SW 1271 (cell line): ENCODE results near the gene ZCWPW2.

ENCODE experiments used
- DNase-seq, 2 experiments: peaks; one replicate each; lab custom pipeline; 2025; lab: John Stamatoyannopoulos, UW

ZCWPW2 gene, protein sequence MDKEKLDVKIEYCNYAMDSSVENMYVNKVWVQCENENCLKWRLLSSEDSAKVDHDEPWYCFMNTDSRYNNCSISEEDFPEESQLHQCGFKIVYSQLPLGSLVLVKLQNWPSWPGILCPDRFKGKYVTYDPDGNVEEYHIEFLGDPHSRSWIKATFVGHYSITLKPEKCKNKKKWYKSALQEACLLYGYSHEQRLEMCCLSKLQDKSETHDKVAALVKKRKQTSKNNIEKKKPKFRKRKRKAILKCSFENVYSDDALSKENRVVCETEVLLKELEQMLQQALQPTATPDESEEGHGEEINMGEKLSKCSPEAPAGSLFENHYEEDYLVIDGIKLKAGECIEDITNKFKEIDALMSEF

DNA sequence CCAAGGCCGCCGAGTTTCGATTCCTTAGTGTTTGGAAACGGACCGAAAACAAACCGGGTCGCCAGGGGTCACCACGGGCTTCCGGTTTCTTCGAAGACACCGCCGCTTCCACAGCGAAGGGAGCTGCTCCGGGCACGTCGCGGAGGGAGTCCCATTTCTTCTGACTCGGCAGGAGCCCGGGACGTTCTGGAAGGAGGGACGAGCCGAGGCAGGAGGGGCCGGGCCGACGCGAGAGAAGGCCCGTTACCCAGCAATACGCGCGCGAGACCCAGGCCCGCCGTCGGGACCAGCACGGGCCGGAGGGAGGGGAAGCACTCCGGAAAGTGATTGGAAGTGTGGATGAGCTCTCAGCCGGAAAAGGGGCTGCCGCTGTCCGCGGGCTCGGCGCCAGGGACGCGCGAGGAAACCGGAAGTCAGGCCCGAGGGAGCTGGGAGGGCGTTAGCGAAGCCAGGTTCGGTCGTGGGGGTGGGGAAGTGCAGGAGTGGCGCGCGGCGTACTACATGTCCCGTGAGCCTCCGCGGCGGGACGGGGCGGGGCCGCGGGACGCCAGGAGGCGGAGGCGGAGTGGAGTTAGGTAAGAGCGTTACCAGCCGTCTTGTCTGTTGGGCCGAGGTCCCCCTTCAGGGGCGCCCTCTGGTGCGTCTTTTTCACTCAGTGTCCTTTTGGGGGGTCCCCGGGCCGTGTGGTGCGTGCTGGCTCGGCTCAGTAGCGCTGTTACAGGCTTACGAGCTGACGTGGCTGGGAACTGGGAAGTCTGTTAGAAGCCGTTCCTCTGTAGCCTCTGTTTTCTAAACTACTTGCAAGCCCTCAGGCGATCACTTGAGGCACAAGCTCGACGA, at the start of gene ZCWPW2, which contains the start of gene AZI2:
TSS of gene ZCWPW2 (plus strand) at position 93 of the 840 bp plus-strand sequence. CDS start 64,348 bp downstream, outside the sequence.
TSS of gene AZI2 (minus strand) at position 196 of the 840 bp plus-strand sequence. CDS start 8,207 bp downstream, outside the sequence.
- DNase-seq = peak; percentile 88 to 96

DNA sequence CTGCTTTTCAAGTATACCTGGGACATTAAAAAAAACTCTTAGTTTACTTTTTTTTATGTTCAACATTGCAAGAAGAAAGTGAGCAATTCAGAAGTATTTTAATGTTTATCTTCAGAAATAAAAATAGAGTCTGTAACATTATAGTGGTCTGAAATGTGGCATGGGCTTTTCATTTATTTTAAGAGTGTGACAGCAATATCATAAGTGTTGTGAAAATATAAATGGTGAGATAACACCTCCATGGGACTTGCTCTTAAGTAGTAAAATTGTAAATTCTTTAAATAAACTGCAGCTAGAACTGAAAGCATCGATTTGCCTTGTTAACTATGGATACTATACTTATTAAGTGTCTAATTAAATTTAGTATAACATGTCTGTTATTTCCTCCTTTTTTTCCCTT, 48.8 kb upstream of the ZCWPW2 start:
- DNase-seq = no peak

DNA sequence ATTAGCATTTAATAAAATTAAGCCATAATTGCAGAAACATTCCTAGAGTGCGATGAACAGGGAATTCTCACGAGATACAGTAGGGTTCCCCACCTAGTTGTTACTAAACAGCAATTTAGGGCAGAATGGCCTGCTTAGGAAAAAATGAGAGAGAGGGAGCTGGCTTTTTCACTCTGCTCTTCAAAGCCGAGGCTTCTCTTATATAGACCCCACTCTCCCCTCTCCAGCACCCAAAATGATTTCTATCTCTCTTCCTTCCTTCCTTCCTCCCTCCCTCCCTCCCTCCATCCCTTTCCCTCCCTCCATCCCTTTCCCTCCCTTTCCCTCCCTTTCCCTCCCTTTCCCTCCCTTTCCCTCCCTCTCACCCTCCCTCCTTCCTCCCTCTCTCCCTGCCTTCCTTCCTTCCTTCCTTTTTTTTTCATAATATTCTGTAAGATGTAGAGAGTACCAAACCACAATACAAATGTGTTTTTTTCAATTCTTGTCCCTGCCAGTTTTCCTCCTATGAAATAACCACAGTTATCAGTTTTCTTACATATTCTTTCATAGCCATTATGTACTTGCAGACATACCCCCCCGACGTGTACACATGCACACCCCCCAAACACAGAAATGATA, 48.1 kb upstream of the ZCWPW2 start:
- DNase-seq = no peak

DNA sequence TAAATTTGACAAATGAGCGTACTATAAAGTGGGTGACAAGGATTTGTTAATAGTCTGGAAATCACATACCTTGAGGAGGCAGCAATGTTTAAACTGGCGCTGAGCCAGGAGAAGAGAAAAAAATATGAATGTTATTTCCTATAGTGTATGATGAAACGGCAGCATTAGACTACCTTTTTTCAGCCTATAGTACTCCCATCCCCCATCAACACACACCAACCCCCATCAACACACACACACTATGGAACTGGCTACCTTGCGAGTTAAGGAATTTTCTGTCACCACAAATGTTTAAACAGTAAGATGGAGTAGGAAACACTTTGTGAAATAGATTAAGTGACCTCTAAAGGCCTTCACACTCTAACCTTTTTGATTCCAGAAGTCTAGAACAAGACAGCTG, 46.8 kb upstream of the ZCWPW2 start:
- no peak for DNase-seq

DNA sequence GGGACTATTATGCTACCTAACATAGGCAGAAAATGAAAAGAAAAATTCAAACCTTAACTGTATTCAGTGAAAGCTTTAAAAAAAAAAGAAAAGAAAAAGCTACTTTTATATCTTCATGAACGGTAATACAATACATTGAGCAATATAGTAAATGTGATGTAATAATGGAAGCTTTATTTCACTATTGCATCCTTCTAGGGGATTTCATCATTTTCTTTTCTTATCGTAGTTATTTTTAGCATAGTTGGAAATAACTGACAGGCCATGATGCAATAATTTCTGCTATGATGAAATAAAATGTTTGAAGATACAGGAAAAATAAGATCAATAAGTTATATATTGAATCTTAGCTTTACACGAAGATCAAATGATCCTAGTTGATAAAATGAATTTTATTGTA, 40.3 kb upstream of the ZCWPW2 start:
- no peak for DNase-seq

DNA sequence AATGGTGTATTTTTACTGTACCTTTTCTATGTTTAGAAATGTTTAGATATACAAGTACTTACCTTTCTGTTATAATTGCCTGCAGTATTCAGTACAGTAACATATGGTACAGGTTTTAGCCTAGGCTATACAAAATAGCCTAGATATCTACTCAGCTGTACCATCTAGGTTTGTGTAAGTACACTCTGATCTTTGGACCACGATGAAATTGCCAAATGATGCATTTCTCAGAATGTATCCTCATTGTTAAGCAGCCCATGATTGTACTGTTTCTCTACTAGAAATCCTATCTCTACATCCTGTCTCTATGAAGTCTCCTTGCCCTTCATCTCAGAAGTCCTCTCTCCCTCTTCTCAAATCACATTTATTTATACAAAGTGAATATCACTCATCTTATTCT, 32.8 kb upstream of the ZCWPW2 start:
- DNase-seq = no peak

DNA sequence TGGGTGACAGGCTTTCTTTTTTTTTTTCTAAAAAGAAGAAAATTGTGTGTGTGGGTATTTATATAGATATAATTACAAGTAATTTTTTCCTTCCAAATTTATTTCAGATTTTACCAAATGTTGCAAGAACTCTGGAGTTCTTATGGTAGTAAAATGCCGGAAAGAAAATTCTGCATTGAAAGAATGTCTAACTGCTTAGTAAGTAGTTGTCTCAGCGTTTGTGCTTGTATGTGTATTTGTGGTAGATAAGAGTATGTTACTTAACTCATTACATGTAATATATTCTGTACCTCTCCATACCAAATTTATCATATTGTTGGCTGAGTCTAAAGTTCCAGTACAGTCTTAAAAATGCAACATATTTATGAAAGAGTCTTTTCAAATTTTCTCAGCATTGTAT, 32.3 kb upstream of the ZCWPW2 start:
- no peak for DNase-seq

DNA sequence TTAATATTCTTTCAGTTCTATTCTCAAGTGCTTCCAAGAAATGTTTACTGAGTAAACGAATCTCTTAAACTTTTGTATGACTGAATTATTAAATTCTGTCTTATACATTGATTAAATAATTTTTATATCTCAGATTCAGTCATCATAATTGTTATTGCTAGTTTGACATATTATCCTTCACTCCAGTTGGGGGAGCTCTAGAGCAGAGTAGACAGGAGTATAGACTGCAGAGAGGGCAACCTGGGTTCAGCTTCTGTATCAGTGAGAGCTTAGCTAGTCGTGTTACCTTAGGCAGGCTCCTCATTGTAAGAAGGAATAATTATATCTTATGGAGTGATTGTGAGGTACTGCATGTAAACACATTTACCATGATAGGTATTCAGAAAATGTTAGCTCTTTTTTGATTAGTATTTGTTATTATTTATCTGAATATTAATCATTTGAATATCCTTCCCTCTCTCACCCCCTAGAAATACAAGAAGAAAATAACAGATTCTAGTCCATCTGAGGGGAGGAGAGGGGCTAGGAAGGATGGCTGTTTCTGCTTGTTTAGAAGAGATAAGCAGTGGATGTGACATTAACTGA, 31.0 kb upstream of the ZCWPW2 start:
- peak; percentile 26 to 55 for DNase-seq

DNA sequence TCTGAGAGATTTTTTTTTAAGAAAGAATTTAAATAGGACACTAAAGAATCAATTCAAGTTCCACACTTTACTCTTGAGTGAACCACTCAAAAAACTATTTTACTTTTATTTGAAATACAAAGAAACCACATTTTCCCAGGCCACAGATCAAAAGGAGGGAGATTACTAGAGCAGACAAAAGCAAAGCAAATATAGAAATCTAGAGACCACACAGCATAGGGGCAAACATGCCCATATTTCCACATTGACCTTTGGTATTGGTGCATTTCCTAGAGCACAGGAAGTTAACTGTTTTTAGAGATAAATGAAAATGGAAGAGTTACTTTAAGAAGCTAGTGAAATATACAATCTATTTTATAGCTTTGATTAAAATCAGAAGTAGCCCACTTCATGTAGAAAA, 27.5 kb upstream of the ZCWPW2 start:
- no peak for DNase-seq

DNA sequence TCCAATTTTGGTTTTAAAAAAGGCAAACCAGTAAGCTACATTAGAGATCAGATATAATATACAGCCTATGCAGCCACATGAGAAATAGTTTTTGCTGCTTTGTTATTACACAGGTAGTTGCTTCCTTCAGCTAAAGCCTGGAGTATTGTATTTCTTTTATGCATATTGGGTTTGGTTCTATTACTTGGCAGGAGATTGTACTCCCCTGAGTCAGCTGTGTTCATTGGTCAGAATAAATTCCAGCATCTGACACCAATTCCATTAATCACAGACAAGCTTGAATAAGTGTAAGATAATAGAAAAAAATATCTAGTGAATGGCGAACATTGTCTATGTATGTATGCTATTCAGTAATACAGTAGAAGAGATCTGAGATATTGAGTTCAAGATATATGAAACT, 26.1 kb upstream of the ZCWPW2 start:
- no peak for DNase-seq

DNA sequence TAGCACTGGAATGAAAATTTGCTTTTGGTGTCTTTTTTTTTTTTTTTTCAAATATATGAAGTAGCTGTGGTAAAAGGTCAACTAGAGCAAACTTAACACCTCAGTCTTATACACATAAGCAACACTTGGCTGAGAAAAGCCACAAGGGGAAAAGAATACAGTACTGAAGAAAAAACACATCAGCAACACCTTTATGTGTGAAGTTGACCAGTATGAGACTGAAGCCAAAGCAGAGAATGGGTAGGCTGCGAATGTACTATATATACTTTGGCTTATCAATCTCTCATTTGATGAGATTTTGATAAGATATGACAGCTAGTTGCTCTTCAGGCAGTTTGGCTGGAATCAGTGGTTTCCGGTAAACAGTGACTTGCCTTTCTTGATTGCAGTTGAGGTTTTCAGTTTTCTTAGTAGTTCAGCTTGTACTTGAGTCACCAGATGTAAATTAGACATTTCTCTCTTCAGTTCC, 22.0 kb upstream of the ZCWPW2 start:
- no peak for DNase-seq

DNA sequence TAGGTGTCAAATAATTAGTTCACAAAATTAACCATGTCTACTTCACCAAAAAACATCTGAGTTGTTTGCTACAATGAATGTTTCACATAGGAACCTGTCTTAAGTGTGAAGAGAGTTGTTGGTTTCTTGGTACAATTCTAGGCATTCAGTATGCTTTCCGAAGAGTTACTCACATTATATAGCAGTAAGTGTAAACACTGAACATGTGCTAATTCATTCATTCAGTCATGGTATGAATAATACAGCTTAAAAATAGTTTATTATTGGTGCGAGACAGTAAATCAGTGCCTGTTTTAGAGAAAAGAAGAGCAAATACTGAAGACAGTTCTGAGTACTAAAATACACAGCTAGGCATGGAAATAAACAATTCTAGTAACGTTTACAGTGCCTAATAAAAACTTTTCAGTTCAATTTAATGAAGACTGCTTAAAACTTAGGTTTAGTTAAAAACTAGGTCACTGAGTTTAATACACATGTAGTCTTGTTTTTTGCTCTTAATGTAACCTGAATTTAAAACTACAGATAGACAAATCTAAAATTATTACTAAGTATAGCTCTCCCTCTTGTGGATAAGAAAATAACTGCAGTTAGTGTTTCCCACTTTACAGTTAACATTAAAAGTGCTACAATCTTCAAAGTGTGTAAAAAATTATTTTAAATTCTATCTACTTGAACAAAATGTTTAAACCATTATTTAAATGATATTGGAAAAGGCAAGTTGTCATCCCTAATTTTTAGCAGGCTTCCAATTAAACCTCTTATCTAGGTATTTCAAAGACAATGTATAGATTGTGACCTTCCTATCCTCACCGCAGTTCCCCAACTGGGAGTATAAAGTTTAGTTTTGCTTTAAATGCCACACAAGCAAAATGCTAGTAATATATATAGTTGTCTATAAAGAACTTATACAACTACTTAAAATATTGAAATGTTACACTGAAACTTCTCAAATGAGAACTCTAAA, 20.1 kb upstream of the ZCWPW2 start:
- DNase-seq = peak in 1 of 2 experiments; percentile 60

DNA sequence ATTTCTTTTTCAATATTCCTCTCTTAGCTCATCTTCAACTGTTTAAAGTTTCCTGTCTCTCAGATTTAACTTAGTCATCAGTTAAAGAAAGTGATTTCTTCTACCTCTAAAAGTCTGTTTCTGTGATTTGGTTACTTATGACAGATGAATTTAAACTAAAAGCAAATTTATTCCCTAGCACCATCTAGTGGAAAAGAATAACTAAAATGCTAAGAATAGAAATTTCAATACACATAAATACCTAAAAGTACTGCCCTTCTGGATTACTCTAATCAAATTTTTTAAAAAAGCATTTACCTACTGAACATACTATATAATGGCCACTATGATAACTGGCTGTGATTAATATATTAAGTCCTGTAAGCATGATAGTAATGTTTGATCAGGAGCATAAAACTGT, 14.0 kb upstream of the ZCWPW2 start:
- DNase-seq = peak in 1 of 2 experiments; percentile 34

DNA sequence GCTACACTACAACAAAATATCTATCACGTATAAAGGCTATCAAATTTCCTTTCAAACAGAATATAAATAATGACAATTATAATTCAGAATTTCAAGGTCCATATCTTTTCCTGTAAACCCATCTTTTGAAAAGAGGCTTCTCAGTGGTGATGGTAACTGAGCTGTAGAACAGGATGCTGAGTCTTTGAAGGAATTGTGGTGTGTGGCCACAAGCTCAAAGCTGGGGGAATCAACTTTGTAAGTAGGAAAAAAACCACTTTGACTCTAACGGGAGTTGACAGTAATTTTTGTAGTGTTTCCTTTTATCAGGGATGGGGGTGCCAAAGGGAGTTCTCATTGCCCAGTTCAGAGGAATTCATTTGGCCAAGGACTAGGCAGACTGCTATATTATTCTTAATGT, 13.3 kb upstream of the ZCWPW2 start:
- no peak for DNase-seq

DNA sequence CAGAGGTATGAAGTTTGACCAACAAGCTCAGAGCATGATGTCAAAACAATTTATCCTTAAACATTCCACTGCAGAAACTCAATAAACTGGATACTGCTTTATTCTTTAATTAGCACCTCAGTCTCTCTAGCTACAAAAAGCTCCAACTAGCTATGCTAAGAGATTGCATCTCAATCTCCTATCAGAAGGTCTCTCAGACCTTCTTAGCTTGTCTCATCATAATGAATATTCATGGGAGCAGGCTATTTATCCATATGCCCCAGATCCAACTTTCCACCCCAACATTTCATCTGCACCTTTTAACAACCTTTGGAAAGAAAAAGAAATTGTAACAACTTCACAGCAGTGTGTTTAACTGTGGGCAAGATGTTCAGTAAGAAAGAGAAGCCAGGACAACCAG, 11.3 kb upstream of the ZCWPW2 start:
- DNase-seq = no peak

DNA sequence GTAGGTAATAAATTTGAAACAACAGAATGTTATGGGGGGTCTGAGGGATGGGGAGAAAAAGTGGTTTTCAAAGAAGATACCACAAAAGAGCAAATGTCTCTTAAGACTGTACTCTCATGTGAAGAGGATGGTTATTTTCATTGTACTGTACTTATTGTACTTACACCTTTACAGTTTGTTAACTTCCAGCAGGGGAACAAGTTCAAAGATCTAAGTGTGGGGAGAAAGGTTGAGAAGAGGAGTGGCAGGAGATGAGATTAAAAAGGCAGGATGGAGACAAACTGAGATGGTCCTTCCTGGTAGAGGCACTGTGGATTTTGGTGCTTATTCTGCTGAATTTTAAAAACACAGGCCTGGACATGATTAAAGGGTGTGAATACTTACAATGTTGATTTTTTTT, 5.4 kb upstream of the ZCWPW2 start:
- no peak for DNase-seq

DNA sequence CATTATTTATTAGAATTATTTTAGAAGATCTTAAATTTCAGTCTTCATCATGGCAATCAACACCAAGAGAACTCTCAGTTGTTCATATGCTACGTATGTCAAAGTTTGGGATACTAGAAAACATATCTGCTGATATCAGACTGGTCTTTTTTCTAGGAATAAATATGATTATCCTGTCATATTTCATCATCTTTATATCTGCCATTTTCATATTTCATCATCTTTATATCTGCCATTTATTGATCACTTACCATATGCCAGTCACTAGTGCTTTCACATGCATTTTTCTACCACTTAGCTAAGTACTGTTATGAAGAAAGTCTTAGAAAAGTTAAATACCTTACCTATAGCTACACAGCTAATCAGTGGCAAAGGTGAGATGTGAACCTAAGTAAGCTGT, 2.8 kb upstream of the ZCWPW2 start:
- DNase-seq = no peak

DNA sequence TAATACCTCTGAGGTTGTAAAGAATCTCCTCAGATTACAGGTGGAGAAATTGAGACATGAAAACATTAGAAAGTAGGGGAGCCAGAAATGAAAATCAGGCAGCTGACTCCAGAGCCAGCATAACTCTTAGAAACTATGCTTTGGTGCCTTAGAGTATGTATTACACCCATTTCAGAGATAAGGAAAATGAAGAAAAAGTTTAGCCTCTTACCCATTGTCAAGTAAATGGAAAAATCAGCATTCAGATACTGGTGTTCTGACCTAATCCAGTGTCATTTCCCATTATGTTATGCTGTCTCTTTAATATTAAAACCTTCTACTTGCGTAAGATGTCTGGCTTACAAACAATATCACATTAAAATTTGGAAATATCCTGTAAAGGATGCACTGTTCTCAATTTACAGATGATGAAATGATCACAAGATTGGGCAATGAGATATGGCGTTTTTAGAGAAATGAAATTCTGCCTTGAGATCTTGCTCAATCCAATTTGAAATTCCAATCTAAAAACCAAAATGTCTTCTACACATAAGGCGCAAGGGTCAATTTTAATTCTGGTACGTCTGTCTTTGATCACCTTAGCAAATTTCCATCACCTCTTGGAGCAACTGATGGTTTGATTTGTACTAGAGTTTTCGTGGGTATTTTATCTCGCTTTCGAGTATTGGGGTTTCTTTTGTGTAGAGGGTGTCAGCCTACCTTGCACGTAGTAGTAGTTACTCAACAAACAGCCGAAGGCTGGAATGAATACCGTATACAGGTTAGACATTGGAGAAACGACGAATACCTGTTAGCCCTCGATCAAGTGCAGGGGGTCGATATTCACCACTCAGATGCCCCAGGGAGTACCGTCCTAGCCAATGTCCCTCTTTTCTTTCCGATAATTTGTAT, 902 bp upstream of the ZCWPW2 start:
- no peak for DNase-seq

DNA sequence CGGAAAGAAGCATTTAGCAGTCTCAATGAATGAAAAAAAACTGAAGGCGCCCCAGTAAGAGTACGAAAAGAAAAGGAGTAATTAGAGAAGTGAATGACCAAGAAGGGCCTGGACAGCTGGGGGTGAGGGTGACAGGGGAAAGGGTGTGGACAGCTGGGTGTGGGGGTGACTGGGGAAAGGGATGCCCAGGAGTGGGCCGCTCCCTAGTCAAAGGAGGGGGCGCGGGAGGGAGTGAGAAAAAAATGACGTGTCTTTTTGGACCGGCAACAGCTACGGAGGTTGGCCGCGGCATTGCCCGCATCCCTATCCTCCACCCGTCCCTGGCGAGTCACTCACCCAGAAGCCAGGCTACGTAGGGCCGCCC, 274 bp upstream of the ZCWPW2 start:
- no peak for DNase-seq

DNA sequence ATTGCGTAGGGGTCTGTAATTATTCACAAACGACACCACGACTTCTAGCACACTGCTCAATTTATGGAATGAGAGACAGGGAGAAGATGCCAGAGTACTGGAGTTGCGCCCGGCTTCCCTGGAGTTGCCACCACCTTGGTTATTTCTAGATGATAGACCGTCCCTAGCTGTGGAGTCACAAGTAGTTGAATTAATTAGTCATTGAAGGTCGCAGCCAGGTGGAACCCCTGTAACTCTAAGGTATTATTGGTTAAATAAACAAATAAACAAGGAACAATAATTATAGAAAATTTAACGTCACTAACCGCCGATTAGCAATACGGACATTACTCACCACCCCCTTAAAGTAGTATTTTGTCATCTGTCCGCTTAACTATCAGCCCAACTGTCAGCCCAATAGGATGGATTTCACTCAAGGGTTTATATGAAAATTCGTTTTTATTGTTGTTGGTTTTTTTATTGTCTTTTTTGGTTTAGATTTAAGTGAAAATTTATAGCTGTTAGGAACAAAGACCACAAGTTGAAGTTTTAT, 1.0 kb downstream of the ZCWPW2 start:
- DNase-seq = no peak
